Fibroblast of peridontal ligament (primary cell): ENCODE data around the gene JAKMIP2.
"Not testable (repeated sequence)": the region's sequence is repeated elsewhere in the genome, so short reads cannot be mapped to it uniquely, and the experiment has no call there.

Source experiments
- DNase-seq: peaks from one replicate; pipeline ENCODE4 v3.0.0-alpha.2; 2010; ENCODE audit errors: extremely low read depth

Gene JAKMIP2

GRCh38 chr5:147648597-147648996, 133.9 kb downstream of the JAKMIP2 start:
- DNase-seq = no peak

GRCh38 chr5:147645197-147645596, 137.3 kb downstream of the JAKMIP2 start:
- no peak for DNase-seq

GRCh38 chr5:147644460-147644859, 138.1 kb downstream of the JAKMIP2 start:
- no peak for DNase-seq

- DNase-seq = no peak
Observed at GRCh38 chr5:147643142-147643541, 139.4 kb downstream of the JAKMIP2 start.

- DNase-seq = no peak
Observed at GRCh38 chr5:147642666-147643065, 139.9 kb downstream of the JAKMIP2 start.

- DNase-seq = no peak
Observed at GRCh38 chr5:147639321-147639720, 143.2 kb downstream of the JAKMIP2 start.

GRCh38 chr5:147636729-147636984, 145.9 kb downstream of the JAKMIP2 start:
- no peak for DNase-seq

GRCh38 chr5:147635882-147636728, 146.4 kb downstream of the JAKMIP2 start:
- DNase-seq = no peak

GRCh38 chr5:147635439-147635838, 147.1 kb downstream of the JAKMIP2 start:
- DNase-seq = not testable (repeated sequence)

GRCh38 chr5:147633173-147633572, 149.4 kb downstream of the JAKMIP2 start:
- no peak for DNase-seq

- DNase-seq = no peak
Observed at GRCh38 chr5:147631428-147632003, 151.0 kb downstream of the JAKMIP2 start.

- DNase-seq = no peak
Observed at GRCh38 chr5:147629196-147629595, 153.3 kb downstream of the JAKMIP2 start.

- peak; percentile 78 for DNase-seq
Observed at GRCh38 chr5:147628058-147628895, 154.3 kb downstream of the JAKMIP2 start.

GRCh38 chr5:147626464-147626863, 156.1 kb downstream of the JAKMIP2 start:
- no peak for DNase-seq

GRCh38 chr5:147621016-147621415, 161.5 kb downstream of the JAKMIP2 start:
- no peak for DNase-seq

GRCh38 chr5:147619281-147619878, 163.1 kb downstream of the JAKMIP2 start:
- no peak for DNase-seq

- no peak for DNase-seq
Observed at GRCh38 chr5:147617711-147618350, 164.7 kb downstream of the JAKMIP2 start.

GRCh38 chr5:147617191-147617606, 165.3 kb downstream of the JAKMIP2 start:
- DNase-seq = no peak

- DNase-seq = peak; percentile 11
Observed at GRCh38 chr5:147616421-147616820, 166.1 kb downstream of the JAKMIP2 start.

GRCh38 chr5:147613359-147613758, 169.2 kb downstream of the JAKMIP2 start:
- DNase-seq = peak; percentile 66

- no peak for DNase-seq
Observed at GRCh38 chr5:147611483-147611882, 171.0 kb downstream of the JAKMIP2 start.

- no peak for DNase-seq
Observed at GRCh38 chr5:147610798-147611197, 171.7 kb downstream of the JAKMIP2 start.
